RKO (cell line): ENCODE data around the gene MCU.

ENCODE experiments used
- DNase-seq: peaks from one replicate; pipeline ENCODE4 v3.0.0-alpha.2; 2016; ENCODE audit warnings: low spot score

The MCU gene

DNA sequence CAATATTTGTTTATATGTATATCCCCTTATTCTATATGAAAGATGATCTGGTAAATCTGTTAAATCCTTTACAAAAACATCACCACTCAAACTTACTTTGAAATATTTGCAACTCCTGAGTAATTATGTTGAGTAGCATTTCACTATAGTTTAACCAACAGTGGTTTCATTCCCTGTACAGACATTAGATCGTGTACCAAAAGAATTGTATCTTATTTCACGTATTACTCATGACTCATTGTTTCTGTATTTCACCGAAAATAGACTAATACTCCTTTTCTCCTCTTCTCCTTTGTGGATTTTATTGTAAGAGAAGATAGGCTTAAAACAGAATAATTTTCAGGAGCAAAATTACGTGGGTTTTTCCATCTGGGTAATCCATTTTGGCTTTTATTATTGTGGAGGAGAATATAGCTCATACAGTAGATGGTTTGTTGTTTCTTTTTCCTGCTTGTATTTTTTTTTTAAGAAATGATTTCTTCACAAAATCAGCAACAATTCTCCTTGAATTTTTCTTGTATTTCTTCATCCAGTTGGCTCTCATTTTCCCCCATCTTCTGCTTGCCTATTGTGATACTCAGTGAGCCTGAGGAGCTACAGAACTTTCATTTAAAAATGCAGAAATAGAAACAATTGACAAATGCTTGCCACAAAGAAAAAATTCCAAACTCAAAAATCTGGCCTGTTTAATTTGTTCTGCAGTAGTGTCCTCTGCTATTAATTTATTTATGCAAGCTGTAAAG lies 111.0 kb downstream of the MCU start:
- DNase-seq, result no peak

- DNase-seq, result no peak
Measured at GRCh38 chr10:72808001-72808400, 116.1 kb downstream of the MCU start.

DNA sequence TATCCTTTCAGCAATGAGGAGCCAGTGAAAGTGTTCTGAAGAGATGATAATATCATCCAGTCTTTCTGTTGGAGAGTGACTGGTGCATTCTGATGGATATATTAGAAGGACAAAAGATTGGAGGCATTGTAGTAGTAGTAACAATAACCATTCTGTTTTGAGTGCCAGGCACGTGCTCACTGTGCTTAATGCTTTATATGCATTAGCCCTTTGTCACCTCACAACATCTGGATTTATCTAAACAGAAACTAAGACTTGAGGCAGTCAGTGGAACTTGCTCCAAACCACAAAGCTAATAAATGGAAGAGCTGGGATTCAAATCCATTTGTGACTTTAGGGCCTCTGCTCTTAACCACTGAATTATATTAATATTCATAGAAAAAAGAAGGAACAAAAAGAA lies 117.1 kb downstream of the MCU start:
- DNase-seq, result no peak

- no peak for DNase-seq
Measured at GRCh38 chr10:72810976-72811375, 119.0 kb downstream of the MCU start.

DNA sequence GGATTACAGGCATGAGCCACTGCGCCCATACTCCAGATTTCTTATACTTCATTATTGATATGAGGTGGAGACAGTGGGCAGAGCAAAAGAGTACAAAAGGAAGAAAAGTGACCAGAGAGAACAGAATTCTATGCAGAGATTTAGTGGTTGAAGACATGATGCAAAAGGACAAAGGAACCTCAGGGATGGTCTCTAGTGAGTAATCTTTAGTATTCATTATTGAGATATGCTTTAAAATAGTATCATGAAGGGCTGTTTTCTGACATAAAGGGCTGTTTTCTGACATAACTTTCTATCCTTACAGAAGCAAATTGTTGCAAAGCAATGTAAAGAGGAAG lies 120.4 kb downstream of the MCU start:
- no peak for DNase-seq

DNA sequence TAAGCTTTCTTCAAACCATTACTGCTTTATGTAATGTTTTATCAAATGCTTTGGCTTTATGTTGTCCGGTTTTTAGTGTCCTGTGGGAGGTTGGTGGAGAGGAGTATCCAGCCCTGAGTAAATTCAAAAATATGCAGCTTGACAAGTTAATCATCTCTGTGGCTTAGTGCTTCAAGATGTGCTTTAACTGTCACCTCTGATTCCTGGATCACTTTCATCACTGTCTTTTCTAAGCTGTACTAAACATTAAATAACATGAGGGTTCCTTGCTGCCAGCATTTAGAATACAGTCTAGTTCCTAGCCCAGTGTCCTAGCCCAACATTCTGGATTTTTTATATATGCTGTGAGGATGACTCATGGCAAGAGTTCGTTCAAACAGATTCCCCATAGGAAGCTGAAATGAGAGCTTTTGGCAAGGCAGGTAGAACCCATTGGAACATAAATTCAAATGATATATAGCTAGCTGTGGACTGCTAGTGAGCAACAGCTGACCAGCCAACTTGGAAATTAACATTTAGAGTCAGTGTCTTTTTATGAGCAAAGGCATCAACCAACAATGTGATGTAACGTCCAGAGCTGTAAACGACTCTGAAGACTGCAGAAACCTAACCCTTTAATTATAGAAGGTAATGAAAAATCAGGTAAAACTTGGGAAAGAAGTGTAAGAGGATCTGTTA lies 120.9 kb downstream of the MCU start:
- no peak for DNase-seq

- DNase-seq, result no peak
Measured at GRCh38 chr10:72814099-72814790, 122.3 kb downstream of the MCU start.

- DNase-seq, result no peak
Measured at GRCh38 chr10:72816565-72816964, 124.6 kb downstream of the MCU start.

DNA sequence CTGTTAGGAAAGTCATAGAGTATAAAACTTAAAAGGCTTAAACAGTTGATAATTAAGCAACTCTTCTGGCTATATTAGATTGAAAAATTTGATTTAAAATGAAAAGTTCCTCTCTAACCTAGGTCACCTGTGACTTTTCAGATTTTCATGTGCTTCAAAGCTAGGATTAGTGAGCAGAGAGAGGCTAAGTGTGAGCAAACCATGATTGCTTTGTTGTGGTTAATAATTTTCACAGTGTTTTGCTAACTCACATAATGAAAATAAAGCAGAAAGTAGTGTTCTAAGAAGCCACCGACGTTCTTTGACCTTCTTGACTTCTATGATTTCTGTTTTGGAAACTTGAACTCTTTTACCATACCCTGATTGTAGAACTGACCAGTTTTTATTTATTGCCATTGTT lies 126.1 kb downstream of the MCU start:
- DNase-seq, result no peak

GRCh38 chr10:72819053-72819452 lies 127.1 kb downstream of the MCU start:
- no peak for DNase-seq

DNA sequence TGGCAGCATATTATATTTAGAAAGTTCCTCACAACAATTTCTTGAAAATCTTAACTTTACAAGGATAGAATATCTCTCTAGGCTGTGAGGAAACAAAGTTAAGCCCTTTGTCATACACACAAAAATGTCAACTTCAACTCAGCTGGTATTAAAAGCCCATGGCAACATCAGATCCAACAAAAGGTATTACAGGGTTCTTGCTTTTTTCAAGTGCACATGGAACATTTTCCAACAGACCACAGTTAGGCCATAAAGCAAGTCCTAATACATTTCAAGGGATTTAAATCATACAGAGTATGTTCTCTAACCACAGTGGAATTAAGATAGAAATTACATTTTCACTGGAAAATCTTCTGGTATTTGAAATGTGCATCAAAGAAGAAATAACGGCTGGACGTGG lies 129.7 kb downstream of the MCU start:
- DNase-seq, result no peak

- no peak for DNase-seq
Measured at GRCh38 chr10:72822342-72822986, 130.5 kb downstream of the MCU start.

GRCh38 chr10:72825163-72825562 lies 133.2 kb downstream of the MCU start:
- DNase-seq, result no peak

DNA sequence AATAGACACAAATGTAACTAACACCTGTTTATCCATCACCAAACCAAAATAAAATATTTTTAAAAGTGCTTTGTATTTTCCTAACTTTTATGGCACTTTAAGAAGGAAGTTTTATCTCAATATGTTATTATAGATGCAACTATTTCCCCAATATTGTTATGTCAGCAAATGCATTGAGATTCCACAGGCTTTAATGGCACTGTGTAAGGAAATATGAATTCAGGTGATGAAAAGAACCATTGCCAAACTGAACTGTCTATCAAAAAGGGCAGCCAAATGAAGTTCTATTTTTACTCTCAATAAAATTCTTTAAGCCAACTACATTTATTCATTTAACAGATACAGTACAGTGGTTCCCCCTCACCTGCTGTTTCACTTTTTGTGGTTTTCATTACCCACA lies 134.4 kb downstream of the MCU start:
- DNase-seq, result no peak

GRCh38 chr10:72828294-72828693 lies 136.4 kb downstream of the MCU start:
- no peak for DNase-seq

DNA sequence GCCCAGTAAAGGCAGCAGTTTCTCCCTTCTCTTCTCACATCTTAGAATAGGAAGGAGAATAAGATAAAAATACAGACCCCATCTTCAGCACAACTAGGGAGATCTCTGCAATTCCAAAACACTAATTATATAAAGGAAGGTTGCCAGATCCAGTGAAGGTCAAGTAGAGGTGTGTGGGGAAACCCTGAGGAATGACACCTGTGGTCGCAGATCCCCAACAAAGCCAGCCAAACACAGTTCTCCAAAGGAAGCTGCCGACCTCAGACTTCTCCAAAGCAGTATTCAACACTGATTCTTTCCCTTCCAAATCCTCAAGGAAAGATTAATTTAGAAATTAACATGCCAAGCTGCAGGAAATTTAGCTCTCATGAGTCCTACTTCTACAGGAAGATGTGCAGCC lies 138.7 kb downstream of the MCU start:
- no peak for DNase-seq

DNA sequence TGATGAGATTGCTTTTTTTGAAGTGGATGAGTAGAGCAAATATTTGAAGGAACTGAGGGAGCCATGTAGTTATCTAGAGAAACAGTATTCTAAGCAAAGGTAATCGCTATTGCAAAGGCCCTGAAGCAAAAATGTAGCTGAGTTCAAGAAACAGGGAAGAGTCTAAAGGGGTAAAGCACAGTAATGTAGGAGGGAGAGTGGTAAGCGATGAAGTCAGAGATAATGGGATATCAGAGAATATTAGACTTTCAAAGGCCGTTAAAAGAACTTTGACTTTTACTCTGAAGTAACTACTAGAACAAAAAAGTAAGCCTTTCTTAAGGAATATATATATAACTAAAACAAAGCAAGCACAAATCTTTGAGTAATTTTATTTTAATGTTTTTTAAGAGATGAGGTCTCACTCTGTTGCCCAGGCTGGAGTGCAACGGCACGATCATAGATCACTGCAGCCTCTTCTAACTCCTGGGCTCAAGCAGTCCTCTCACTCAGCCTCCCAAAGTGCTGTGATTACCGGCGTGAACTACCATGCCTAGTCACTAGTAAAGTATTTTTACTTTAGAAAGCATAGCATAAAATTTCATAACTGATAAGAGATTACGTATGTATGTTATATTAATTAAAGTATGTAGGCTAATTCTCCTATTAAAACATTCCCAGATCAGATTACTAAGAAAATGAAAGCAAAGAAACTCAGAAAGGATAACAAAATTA lies 139.9 kb downstream of the MCU start:
- DNase-seq, result no peak

GRCh38 chr10:72832701-72833100 lies 140.8 kb downstream of the MCU start:
- no peak for DNase-seq

DNA sequence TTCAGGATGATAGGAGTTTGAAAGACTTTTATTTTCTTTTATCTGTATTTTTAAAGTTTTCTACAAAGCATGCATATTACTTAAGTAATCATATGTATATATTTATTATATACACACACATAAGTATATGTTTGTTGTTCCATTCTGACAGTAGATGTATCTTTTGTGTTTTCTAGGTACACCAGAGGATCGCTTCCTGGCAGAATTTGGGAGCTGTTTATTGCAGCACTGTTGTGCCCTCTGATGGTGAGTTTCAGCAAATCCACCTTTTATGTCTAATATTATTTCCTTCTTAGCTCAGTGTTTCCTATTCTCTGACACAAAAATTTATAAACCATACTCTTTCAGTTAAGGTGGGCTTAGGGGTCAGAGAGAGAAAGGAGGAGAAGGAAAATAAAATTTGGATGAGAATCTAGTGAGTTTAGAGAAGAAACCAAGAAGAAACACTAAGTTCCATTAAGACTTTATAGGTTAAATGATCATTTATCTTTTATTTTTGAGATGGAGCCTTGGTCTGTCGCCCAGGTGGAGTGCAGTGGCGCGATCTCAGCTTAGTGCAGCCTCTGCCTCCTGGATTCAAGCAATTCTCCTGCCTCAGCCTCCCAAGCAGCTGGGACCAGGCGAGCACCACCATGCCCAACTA lies 142.4 kb downstream of the MCU start:
- DNase-seq, result peak; percentile 76

DNA sequence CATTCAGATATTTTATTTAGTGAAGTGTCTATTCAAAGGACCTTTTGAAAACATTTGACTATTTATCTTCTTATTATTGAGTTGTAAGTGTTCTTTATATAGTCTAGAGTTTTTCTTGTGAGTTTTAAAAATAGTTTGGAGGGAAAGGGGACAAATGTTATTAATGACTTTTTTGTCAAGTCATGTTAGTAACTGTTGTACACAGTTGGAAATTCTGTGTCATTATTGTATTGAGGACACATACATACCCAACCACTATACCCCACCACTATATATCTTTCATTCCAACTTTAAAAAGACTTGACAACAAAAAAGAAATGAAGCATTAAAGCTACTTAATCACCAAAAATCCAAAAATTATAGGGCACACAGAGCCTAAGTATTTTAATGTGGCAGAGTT lies 148.4 kb downstream of the MCU start:
- DNase-seq, result no peak

- DNase-seq, result no peak
Measured at GRCh38 chr10:72841487-72841886, 149.5 kb downstream of the MCU start.

- no peak for DNase-seq
Measured at GRCh38 chr10:72842164-72842563, 150.2 kb downstream of the MCU start.
